Activated naive CD8-positive, alpha-beta T cell treated with anti-CD3 and anti-CD28 coated beads, Interleukin-2, amount 10 ng/mL, durations not matched to agents 7 days and 5 days (primary cell): Measurements from ENCODE around the gene MTMR2. TPM values are rescaled to one million over a fixed set of nuclear protein-coding genes. Genes with fewer than 3 reads are reported as not detected.
A peak's percentile ranks its signal among the peaks of the same experiment; 100 is the strongest.

Experiments used
- ATAC-seq: fragments of 150-1000 bp; cut with Tn5 transposase; one replicate; pipeline ENCODE4 v1.10.0; 2021; ENCODE audit warnings: low read depth, moderate library complexity
- POLR2A ChIA-PET: fragments of 350-600 bp; sonication (Branson Sonifier 250); formaldehyde crosslinking; loops from one replicate; lab custom pipeline; 2021; ENCODE audit warnings: antibody characterized with exemption; lab: Charles Lee
- DNase-seq: peaks from one replicate; pipeline ENCODE4 v3.0.0; 2021
- H3K27ac Mint-ChIP-seq: one replicate; pipeline ENCODE4 v1.8.0; 2022; ENCODE audit warnings: mild to moderate bottlenecking, mixed read lengths
- H3K27me3 Mint-ChIP-seq: one replicate; pipeline ENCODE4 v1.8.0; 2022; ENCODE audit warnings: mild to moderate bottlenecking, moderate library complexity, mixed read lengths
- H3K36me3 Mint-ChIP-seq: one replicate; pipeline ENCODE4 v1.8.0; 2021; ENCODE audit warnings: mild to moderate bottlenecking, mixed read lengths
- H3K4me1 Mint-ChIP-seq: one replicate; pipeline ENCODE4 v1.8.0; 2021; ENCODE audit warnings: mixed read lengths
- H3K4me3 Mint-ChIP-seq: one replicate; pipeline ENCODE4 v1.8.0; 2022; ENCODE audit warnings: mild to moderate bottlenecking, moderate library complexity, mixed read lengths
- H3K9me3 Mint-ChIP-seq: one replicate; pipeline ENCODE4 v1.8.0; 2021; ENCODE audit warnings: mixed read lengths
- total RNA-seq, 2 experiments: library from RNA; stranded (reverse); gene quantifications; one replicate each; pipeline ENCODE4 v1.2.3, GENCODE V29; 2021

The MTMR2 gene
- total RNA-seq, 2 experiments from 2014 or later = 21.3 to 24.1 TPM

DNA sequence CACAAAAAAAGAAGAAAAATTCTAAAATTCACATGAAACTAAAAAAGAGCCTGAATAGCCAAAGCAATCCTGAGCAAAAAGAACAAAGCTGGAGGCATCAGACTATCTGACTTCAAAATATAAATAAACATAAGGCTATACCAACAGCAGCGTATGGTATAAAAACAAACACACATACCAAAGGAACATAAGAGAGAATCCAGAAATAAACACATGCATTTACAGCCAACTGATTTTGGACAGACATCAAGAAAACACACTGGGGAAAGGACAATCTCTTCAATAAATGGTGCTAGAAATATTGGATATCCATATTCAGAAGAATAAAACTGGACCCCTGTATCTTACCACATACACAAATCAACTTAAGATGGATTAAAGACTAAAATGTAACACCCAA lies 2.8 kb upstream of the MTMR2 start:
- DNase-seq = no peak
- H3K4me1 Mint-ChIP-seq = peaks cover 23% of the 10 kb centered on the region
- no peak overlapping the region for H3K4me3 Mint-ChIP-seq
- no peak overlapping the region for H3K27ac Mint-ChIP-seq
- POLR2A ChIA-PET = no interaction called here
- H3K36me3 Mint-ChIP-seq = peaks cover 13% of the 10 kb centered on the region
- H3K9me3 Mint-ChIP-seq = peaks cover 7% of the 10 kb centered on the region
- ATAC-seq = no peak
- peaks cover 8% of the 10 kb centered on the region for H3K27me3 Mint-ChIP-seq

DNA sequence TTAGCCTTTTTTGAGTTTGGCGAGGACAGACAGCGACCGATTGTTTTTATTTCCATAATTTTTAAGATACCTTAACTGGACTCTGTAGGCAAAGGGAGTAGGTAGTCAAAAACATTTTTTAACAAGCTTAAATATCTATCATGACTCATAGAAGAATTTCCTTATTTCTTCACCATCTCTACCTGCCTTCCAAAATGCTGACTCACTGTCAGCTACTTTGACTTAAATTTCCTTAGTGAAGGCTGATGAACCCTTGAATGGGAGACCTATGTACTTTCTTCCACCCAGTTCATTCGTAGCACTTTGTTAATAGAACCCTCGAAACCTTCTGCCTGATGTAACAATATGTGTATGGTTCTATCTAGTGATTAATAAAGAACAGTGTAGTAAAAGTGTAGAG lies 1.1 kb upstream of the MTMR2 start:
- Mint-ChIP-seq H3K9me3 (peaks cover 2% of the 10 kb centered on the region), H3K4me3 (peak overlapping the region; percentile 42), H3K4me1 (peaks cover 23% of the 10 kb centered on the region), H3K27ac (no peak overlapping the region), H3K27me3 (peaks cover 8% of the 10 kb centered on the region), H3K36me3 (peaks cover 6% of the 10 kb centered on the region)
- ATAC-seq (no peak), DNase-seq (no peak)
- POLR2A ChIA-PET = interaction anchor here (0.6 kb wide), 1 partner anchor 39 kb away, joined by 3 read pairs; no protein-coding TSS in a partner anchor

DNA sequence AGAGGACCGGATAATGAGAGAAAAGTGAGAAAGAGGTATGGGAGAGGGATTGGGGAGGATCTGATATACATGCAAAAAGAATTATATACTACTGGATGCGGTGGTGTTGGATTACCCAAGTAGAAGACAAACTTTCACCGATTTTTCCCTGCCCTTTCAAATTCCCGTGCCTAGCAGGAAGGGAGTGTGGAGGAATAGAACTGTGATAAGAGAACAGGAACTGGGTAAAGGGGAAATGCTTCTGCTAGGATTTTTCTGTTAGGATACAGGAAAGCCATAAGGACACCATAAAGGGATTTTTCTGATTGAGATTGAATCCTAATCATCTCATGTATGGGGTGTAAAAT lies 480 bp upstream of the MTMR2 start:
- H3K4me1 Mint-ChIP-seq = peaks cover 23% of the 10 kb centered on the region
- peak; percentile 10 for ATAC-seq
- peaks cover 6% of the 10 kb centered on the region for H3K36me3 Mint-ChIP-seq
- peak overlapping the region; percentile 90 for H3K27ac Mint-ChIP-seq
- DNase-seq = no peak
- H3K4me3 Mint-ChIP-seq = peak overlapping the region; percentile 91
- peaks cover 8% of the 10 kb centered on the region for H3K27me3 Mint-ChIP-seq
- peaks cover 2% of the 10 kb centered on the region for H3K9me3 Mint-ChIP-seq
- POLR2A ChIA-PET = no interaction called here

DNA sequence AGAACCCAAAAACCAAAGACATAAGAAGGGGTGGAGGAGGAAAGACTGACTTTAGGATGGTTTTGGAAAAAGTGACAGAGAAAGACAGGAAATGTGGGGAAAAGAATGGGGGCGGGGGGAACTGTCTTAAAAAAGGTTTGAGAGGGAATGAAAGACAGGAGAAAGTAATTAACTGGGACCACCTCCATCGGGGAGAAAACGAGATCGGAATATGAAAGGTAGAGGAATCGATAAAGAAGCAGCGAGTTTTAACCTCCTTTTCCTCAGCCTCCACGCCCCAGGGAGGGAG lies 524 bp downstream of the MTMR2 start:
- H3K36me3 Mint-ChIP-seq = peaks cover 6% of the 10 kb centered on the region
- POLR2A ChIA-PET = no interaction called here
- ATAC-seq (no peak), DNase-seq (no peak)
- peaks cover 23% of the 10 kb centered on the region for H3K4me1 Mint-ChIP-seq
- peaks cover 6% of the 10 kb centered on the region for H3K27me3 Mint-ChIP-seq
- H3K27ac Mint-ChIP-seq = peak overlapping the region; percentile 90
- peaks cover under 1% of the 10 kb centered on the region for H3K9me3 Mint-ChIP-seq
- H3K4me3 Mint-ChIP-seq = peak overlapping the region; percentile 91

DNA sequence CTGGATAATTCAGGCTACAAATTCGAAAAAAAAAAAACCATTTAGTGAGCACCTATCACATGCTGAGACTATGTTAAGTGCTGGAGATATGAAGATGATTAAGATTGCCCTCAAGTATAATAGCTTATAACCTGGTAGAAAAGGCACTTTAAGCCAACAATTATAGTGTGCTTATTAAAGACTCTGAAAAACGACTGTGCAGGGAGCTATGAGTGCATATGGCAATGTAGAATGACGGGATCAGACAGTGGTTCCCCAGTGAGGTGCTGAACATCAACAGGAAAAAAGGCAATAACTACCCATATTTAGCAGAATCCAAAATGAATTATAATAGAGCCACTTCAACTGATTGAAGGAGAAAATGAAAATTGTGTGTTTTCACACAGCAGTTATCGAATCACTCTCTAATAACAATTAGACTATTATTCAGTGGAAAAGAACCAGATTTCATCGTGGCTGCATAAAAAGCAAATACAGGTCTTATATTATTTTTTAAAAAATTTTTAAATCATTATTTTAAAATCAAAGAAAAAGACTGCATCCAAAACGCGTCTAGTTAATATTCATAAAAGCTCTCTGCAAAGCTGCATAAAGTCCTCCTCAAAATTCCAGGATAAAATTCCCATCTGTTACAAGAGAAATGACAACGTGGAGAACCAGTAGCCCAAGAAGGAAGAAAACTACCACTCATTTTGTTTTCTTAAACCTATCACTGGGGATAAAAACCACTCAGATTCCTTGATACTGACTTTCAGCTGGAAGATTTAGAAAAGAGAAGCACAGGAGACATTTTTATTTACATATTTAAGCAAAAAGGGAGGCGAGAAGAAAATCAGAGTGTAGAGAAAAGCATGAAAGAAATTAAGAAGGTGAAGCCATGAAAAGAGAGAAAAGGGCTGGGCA lies 1.1 kb downstream of the MTMR2 start:
- H3K27me3 Mint-ChIP-seq = peaks cover 6% of the 10 kb centered on the region
- ATAC-seq (no peak), DNase-seq (no peak)
- H3K4me1 Mint-ChIP-seq = peaks cover 23% of the 10 kb centered on the region
- H3K36me3 Mint-ChIP-seq = peaks cover 5% of the 10 kb centered on the region
- H3K9me3 Mint-ChIP-seq = no peaks in the 10 kb centered on the region
- peak overlapping the region; percentile 91 for H3K4me3 Mint-ChIP-seq
- peak overlapping the region; percentile 90 for H3K27ac Mint-ChIP-seq
- POLR2A ChIA-PET = no interaction called here

DNA sequence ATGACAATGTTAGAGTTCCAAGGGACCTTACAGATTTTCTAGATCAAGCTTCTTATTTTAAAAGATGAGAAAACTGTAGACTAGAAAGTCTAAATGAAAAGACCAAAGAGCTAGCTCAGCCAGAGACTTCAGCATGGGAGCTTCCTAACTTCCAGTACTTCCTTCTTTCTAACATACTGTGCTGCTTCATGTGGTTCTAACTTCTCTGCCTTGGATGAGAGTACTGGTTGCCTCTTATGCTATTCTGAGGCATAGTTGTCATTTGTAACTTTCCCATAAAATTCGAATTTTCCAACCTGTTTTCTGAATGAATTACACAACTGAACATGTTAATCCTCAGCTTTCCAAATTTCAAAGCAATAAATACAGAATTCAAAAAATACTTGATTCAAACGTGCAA lies 1.8 kb downstream of the MTMR2 start:
- H3K36me3 Mint-ChIP-seq = peaks cover 5% of the 10 kb centered on the region
- H3K9me3 Mint-ChIP-seq = no peaks in the 10 kb centered on the region
- DNase-seq = no peak
- H3K27me3 Mint-ChIP-seq = peaks cover 6% of the 10 kb centered on the region
- H3K27ac Mint-ChIP-seq = no peak overlapping the region
- H3K4me1 Mint-ChIP-seq = peaks cover 23% of the 10 kb centered on the region
- H3K4me3 Mint-ChIP-seq = no peak overlapping the region
- POLR2A ChIA-PET = no interaction called here
- no peak for ATAC-seq

DNA sequence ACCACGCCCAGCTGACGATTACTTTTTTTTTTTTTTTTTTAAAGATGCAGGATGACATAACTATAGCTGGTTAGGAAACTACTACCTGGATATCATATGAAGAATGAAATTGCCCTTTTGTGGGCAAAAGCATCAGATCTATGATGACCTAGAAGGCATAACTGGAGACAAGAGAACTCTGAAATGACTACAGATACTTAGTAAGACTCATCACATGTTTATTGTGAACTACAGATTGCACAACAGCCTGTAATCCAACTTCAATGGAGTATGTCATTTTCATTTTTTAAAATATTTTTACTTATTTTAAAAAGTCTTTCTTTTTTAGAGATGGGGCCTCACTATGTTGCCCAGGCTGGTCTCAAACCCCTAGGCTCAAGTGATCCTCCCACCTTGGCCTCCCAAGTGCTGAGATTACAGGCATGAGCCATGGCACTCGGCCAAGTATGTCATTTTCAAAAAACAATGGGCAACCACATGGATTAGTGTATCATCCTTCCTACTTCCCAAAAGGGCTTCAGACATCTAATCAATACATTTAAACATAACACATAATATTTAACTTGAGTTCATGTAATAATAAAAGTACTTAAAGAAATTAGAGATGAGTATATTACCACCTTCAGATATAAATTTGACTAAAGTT lies 3.3 kb downstream of the MTMR2 start:
- peaks cover 22% of the 10 kb centered on the region for H3K4me1 Mint-ChIP-seq
- POLR2A ChIA-PET = interaction anchor here (0.5 kb wide), 1 partner anchor 328 kb away, joined by 3 read pairs; no protein-coding TSS in a partner anchor

DNA sequence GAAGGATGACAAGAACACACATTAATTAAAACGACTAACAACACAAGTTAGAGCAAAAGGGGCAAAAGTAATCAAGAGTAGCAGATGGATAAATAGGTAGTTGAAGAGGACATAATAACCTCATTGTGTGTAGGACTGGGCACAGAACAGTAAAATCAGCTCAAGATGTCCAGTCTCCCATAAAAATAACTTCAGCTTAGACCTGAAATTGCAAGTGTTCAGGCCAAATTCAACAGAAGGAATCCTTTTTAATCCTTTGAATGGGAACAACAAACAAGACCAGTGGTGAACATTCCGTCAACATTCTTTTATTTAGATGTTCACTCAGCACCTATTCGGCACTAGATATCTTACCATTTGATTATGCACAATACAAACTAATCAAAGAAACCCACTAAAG lies 4.4 kb downstream of the MTMR2 start:
- no peak for DNase-seq
- Mint-ChIP-seq H3K27ac (no peak overlapping the region), H3K4me1 (peaks cover 15% of the 10 kb centered on the region), H3K27me3 (no peaks in the 10 kb centered on the region), H3K4me3 (no peak overlapping the region), H3K9me3 (no peaks in the 10 kb centered on the region), H3K36me3 (peaks cover 5% of the 10 kb centered on the region)
- ATAC-seq = no peak
- POLR2A ChIA-PET = no interaction called here

More for the DNA sequence above, 3.3 kb downstream of the MTMR2 start:
- H3K27ac Mint-ChIP-seq = no peak overlapping the region
- peaks cover 5% of the 10 kb centered on the region for H3K36me3 Mint-ChIP-seq
- ATAC-seq = no peak
- no peak for DNase-seq
- no peaks in the 10 kb centered on the region for H3K9me3 Mint-ChIP-seq
- H3K4me3 Mint-ChIP-seq = no peak overlapping the region
- H3K27me3 Mint-ChIP-seq = no peaks in the 10 kb centered on the region

DNA sequence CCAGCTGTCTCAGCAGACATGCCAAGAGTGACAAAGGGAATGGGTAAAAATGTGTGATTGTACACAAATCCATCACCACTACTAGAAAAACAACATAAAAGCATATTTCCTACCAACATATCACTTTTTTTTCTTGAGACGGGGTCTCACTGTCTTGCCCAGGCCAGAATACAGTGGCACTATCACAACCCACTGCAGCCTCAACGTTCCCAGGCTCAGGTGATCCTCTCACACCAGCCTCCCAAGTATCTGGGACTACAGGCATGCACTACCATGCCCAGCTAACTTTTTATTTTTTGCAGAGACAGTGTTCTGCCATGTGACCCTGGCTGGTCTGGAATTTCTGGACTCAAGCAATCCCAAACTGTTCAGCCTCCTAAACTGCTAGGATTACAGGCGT lies 5.2 kb downstream of the MTMR2 start:
- Mint-ChIP-seq H3K36me3 (peaks cover 3% of the 10 kb centered on the region), H3K9me3 (no peaks in the 10 kb centered on the region), H3K27ac (no peak overlapping the region), H3K4me1 (peaks cover 12% of the 10 kb centered on the region), H3K27me3 (no peaks in the 10 kb centered on the region), H3K4me3 (no peak overlapping the region)
- DNase-seq = no peak
- POLR2A ChIA-PET = no interaction called here
- ATAC-seq = no peak

DNA sequence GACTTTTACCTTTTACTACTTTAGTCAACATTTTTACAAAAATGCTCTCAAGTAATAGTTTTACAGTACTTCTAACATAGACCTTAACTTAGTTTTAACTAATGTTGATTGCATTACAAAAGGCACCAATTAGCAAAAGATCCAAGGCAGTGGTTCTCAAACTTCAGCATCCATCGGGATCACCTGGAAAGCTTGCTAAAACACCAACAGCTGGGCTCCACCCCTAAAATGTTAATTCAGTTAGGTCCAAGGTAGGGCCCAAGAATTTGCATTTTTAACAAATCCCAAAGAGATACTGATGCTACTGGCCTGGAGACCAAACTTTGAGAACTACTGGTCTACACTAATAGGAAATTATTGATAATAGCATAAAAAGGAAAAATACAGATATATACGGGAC lies 5.9 kb downstream of the MTMR2 start:
- H3K27ac Mint-ChIP-seq = no peak overlapping the region
- no peaks in the 10 kb centered on the region for H3K27me3 Mint-ChIP-seq
- H3K36me3 Mint-ChIP-seq = peaks cover 4% of the 10 kb centered on the region
- DNase-seq (no peak), ATAC-seq (no peak)
- POLR2A ChIA-PET = no interaction called here
- H3K4me3 Mint-ChIP-seq = no peak overlapping the region
- no peaks in the 10 kb centered on the region for H3K9me3 Mint-ChIP-seq
- peaks cover 14% of the 10 kb centered on the region for H3K4me1 Mint-ChIP-seq

DNA sequence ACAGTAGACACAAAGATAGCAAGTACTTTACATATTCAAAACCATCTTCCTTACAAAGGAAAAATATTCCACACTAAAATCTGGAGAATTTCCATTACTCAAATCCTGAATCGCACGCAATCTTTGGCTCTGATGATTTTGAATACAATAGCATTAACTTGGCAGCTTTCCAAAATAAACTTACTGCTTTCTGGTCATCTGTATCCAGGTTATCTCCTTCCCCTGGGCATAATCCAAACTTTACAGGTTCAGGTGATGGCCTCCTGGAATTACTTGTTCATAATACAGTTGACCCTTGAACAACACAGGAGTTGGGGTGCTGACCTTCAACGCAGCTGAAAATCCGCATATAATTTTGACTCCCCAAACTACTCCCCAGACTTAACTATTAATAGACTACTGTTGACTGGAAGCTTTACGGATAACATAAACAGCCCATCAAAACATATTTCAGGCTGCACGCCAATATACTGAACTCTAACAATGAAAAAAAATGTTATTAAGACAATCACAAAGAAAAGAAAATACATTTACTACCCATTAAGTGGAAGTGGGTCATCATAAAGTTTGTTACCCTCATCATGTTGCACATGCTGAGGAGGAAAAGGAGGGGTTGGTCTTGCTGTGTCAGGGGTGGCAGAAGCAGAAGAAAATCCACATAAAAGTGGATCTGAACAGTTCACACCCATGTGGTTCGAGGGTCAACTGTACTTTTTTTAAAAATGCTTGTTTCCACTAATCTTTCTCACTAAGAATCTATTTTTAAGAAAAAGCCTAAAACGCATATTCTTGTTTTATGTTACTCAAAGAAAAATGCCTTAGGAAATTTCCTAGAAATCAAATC lies 6.5 kb downstream of the MTMR2 start:
- H3K9me3 Mint-ChIP-seq = no peaks in the 10 kb centered on the region
- H3K36me3 Mint-ChIP-seq = peaks cover 4% of the 10 kb centered on the region
- no peaks in the 10 kb centered on the region for H3K27me3 Mint-ChIP-seq
- DNase-seq (no peak), ATAC-seq (no peak)
- H3K27ac Mint-ChIP-seq = no peak overlapping the region
- no peak overlapping the region for H3K4me3 Mint-ChIP-seq
- POLR2A ChIA-PET = no interaction called here
- H3K4me1 Mint-ChIP-seq = peaks cover 13% of the 10 kb centered on the region

DNA sequence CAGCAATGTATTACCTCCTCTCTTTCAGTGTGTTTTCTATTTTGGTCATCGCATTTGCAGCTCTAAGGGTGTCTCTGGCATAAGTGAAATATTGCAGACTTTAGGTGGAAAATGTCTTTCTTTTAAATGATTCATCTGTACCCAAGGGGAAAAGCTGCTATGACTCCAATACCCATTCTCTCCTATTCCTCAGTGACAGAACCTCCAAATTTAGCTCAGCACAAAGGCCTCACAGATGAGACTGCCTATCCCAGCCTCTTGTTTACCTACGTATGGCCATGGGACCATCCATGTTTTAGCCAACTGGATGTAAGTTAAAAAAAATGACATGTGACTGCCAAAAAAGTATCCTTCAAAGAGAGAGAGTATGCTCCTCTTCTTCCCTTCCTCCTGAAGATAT lies 7.9 kb downstream of the MTMR2 start:
- POLR2A ChIA-PET = interaction anchor here (0.6 kb wide), 1 partner anchor 19 kb away, joined by 3 read pairs; no protein-coding TSS in a partner anchor
- H3K27me3 Mint-ChIP-seq = no peaks in the 10 kb centered on the region
- DNase-seq = no peak
- no peak overlapping the region for H3K27ac Mint-ChIP-seq
- H3K4me3 Mint-ChIP-seq = no peak overlapping the region
- H3K9me3 Mint-ChIP-seq = no peaks in the 10 kb centered on the region
- peaks cover 9% of the 10 kb centered on the region for H3K36me3 Mint-ChIP-seq
- ATAC-seq = no peak
- H3K4me1 Mint-ChIP-seq = peaks cover 12% of the 10 kb centered on the region

DNA sequence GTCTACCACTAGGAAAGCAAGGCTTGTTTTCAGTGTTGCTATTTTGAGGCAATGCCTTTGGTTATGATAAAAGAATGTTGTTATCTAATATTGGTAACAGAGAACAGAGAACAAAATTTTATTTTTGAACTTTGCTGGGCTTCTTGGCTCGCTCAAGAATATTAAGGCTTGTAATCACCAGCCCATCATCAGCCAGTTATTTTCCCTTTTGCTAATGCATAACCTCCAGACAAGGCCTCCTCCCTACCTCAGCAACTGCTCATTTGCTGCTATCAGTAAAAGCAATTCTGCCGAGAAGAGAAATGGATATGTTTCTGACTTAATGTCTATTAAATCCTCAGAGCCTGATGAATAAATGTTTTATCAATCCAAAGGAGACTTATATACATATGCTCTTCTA lies 8.9 kb downstream of the MTMR2 start:
- Mint-ChIP-seq H3K9me3 (no peaks in the 10 kb centered on the region), H3K27me3 (no peaks in the 10 kb centered on the region), H3K27ac (no peak overlapping the region), H3K36me3 (peaks cover 9% of the 10 kb centered on the region), H3K4me3 (no peak overlapping the region), H3K4me1 (peaks cover 12% of the 10 kb centered on the region)
- no peak for ATAC-seq
- POLR2A ChIA-PET = no interaction called here
- DNase-seq = no peak
